ENCODE results near the gene PCDHB11. TPM values are rescaled to one million over a fixed set of nuclear protein-coding genes. Genes with fewer than 3 reads are reported as not detected.
"Not testable (repeated sequence)": the region's sequence is repeated elsewhere in the genome, so short reads cannot be mapped to it uniquely, and the experiment has no call there.

The PCDHB11 gene
- total RNA-seq, 4 donors from 2014 or later: 2.0 to 3.4 (median 2.5) TPM

- H3K9me3 ChIP-seq; H3K27ac ChIP-seq; H3K36me3 ChIP-seq; H3K27me3 ChIP-seq; H3K4me1 ChIP-seq; intact Hi-C loops (cut with DNase I); H3K4me3 ChIP-seq (replicated peaks in 1 of 3): not testable (repeated sequence)
- TF ChIP-seq CTCF (IDR thresholded peaks at IDR 0.05): peak in 3 of 6 experiments; percentile 35 to 43 (median 40)
- peak; percentile 29 to 54 for DNase-seq
- 8 to 13% methylated on average over 11 to 12 of the region's 18 CpGs for WGBS, 2 donors
Observed at GRCh38 chr5:141213656-141214339, 14.4 kb downstream of the PCDHB11 start, which contains the start of gene PCDHB13. TSS of gene PCDHB13 (plus strand) at chr5:141213919. CDS start at chr5:141214124, 205 bp downstream.

- H3K4me1 ChIP-seq; H3K36me3 ChIP-seq; H3K27ac ChIP-seq; DNase-seq; intact Hi-C loops (cut with DNase I); H3K9me3 ChIP-seq; H3K4me3 ChIP-seq (replicated peaks in 1 of 3); H3K27me3 ChIP-seq: not testable (repeated sequence)
- WGBS, 2 donors: 44 to 67% methylated on average over 11 to 12 of the region's 12 CpGs
Observed at GRCh38 chr5:141214583-141214982, 15.2 kb downstream of the PCDHB11 start.

GRCh38 chr5:141215504-141215903, 16.1 kb downstream of the PCDHB11 start:
- DNase-seq; H3K9me3 ChIP-seq; H3K4me1 ChIP-seq; H3K36me3 ChIP-seq; intact Hi-C loops (cut with DNase I); H3K27me3 ChIP-seq; H3K27ac ChIP-seq; H3K4me3 ChIP-seq (replicated peaks in 1 of 3): not testable (repeated sequence)
- WGBS, 2 donors: 14 to 37% methylated on average over 9 to 10 of the region's 40 CpGs

GRCh38 chr5:141216035-141216434, 16.6 kb downstream of the PCDHB11 start:
- DNase-seq; H3K9me3 ChIP-seq; H3K27me3 ChIP-seq; H3K27ac ChIP-seq; intact Hi-C loops (cut with DNase I); H3K36me3 ChIP-seq; H3K4me3 ChIP-seq (replicated peaks in 1 of 3); H3K4me1 ChIP-seq: not testable (repeated sequence)
- 38 to 44% methylated on average over 2 to 9 of the region's 26 CpGs for WGBS, 2 donors

- 26 to 32% methylated on average over 14 to 15 of the region's 15 CpGs for WGBS, 2 donors
- no peak for DNase-seq
- TF ChIP-seq CTCF (IDR thresholded peaks at IDR 0.05): no peak
- no peak for TF ChIP-seq POLR2A (IDR thresholded peaks at IDR 0.05)
- Histone ChIP-seq H3K4me3 (replicated peaks in 1 of 3) (no peak within 1 kb of the TSS), H3K27ac (no peak within 1 kb of the TSS), H3K27me3 (no peaks in the 10 kb centered on the region), H3K4me1 (no peaks in the 10 kb centered on the region), H3K36me3 (no peaks in the 10 kb centered on the region), H3K9me3 (no peaks in the 10 kb centered on the region)
- intact Hi-C loops (cut with DNase I): no loop called here
Observed at GRCh38 chr5:141223112-141223783, 23.8 kb downstream of the PCDHB11 start, which contains the start of gene PCDHB14. TSS of gene PCDHB14 (plus strand) at chr5:141223343. CDS start at chr5:141223506, 163 bp downstream.

- WGBS, 2 donors: 7 to 9% methylated on average over 4 to 8 of the region's 40 CpGs
- H3K9me3 ChIP-seq; H3K36me3 ChIP-seq; H3K4me3 ChIP-seq (replicated peaks in 1 of 3); H3K4me1 ChIP-seq; H3K27ac ChIP-seq; intact Hi-C loops (cut with DNase I); H3K27me3 ChIP-seq; DNase-seq: not testable (repeated sequence)
Observed at GRCh38 chr5:141224844-141225243, 25.4 kb downstream of the PCDHB11 start.

- DNase-seq; intact Hi-C loops (cut with DNase I): not testable (repeated sequence)
- 25 to 32% methylated on average over 14 to 17 of the region's 30 CpGs for WGBS, 2 donors
Observed at GRCh38 chr5:141225421-141225820, 26.0 kb downstream of the PCDHB11 start.

More at GRCh38 chr5:141225421-141225820, 26.0 kb downstream of the PCDHB11 start:
- not testable (repeated sequence) for H3K4me1 ChIP-seq; H3K9me3 ChIP-seq; H3K27me3 ChIP-seq; H3K4me3 ChIP-seq (replicated peaks in 1 of 3); H3K36me3 ChIP-seq; H3K27ac ChIP-seq

All from thyroid gland (tissue), 4 donors.